Adipose tissue (tissue), 3 donors: ENCODE data around the gene GHRL. TPM values are rescaled to one million over a fixed set of nuclear protein-coding genes. Genes with fewer than 3 reads are reported as not detected.

Source experiments
- H3K27ac ChIP-seq: one replicate; pipeline ENCODE4 v1.5.1; 2013; ENCODE audit warnings: low read depth, low read length
- WGBS, 3 donors: extraction: QIAGEN DNeasy Blood & Tissue Kit; methylation state at CpG; one replicate each; pipeline ENCODE4 v1.1.7; 2013; 5-methylcytosine and 5-hydroxymethylcytosine counted together
- polyA plus RNA-seq, 3 donors: library from polyadenylated mRNA; stranded (reverse); fragments of 200-250 nt; gene quantifications; one replicate each; pipeline ENCODE4 v1.2.3, GENCODE V29; 2013
- donor health status: healthy with polysubstance abuse.
- donor health status: Bipolar disorder and iron deficiency.
- donor health status: healthy.

The GHRL gene
- polyA plus RNA-seq, 3 donors: 0.45 to 47.6 (median 6.2) TPM

DNA sequence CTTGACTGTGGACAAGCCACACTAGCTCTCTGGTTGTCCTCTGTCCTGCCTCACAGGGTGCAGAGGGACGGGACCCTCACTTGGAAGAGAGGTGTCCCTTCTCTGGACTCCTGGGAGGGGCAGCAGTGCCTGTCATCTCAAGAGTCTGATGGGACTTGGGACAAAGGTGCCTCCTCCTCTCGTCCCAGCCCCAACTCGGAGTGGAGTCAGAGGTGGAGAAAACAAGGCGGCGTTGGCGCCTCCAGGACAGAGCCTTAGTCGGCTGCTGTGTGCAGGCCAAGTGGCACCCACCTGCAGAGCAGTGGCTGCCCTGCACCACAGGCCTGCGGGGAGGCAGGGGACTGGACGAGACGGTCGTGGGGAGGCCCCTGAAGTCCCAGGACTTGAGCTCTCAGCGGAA is 37.6 kb upstream of the GHRL start:
- no peak overlapping the region for H3K27ac ChIP-seq
- 63 to 84% (median 82%) methylated on average over 12 of the region's 12 CpGs for WGBS, 3 donors

DNA sequence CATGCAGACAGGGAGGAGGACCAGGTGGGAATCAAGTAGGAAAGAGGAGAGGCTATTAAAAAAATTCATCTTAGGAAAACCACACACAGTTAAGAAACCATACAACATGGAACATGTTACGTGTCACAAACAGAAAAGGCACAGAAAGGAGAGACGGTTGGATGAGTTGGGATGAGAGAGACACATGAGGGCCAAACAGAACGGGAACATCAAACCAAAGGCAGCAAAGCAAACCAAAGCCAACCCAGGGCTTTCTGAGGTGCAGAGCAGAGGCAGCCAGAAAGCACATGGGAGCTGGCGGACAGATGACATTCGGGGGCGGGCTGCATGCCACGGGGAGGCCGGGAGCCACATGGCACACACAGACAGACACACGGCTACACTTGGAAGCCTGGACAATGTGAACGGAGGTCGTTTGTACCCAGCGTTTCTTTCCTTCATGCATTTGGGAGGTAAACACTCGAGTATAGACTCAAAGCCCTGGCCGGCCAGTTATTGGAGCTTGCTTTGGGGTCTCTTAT is 36.8 kb upstream of the GHRL start:
- H3K27ac ChIP-seq: no peak overlapping the region
- WGBS, 3 donors: 66 to 84% (median 78%) methylated on average over 14 of the region's 14 CpGs

DNA sequence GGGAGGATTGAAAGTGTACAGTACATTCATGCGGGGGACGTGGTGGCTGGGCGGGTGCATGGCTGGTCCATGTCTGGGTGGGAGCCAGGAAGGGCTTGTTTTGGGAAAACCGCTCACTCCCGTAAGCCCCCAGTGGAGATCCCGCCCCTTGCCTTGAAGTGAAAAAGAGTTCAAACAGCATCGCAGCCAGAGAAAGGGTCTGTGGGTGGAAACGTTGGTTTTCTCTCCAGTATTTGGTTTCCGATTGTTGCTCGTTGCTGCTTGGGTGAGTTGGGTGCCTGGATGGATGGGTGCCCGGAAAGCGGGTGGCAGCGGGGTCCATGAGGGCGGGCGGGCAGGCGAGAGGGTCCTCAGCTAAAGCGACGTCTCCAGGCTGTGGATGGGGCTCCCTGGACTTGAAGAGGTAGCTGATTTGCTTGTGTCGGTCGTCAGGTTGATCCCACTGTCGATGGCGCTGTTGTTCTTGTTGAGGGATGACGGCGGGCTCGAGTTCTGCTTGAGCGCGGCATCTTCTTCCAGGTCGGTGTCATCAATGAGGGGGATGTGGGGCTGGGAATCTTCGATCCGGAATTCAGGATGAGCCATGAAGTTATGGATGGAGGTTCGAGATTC is 35.8 kb upstream of the GHRL start:
- WGBS, 3 donors: 28 to 49% (median 39%) methylated on average over 31 of the region's 31 CpGs
- H3K27ac ChIP-seq: no peak overlapping the region

DNA sequence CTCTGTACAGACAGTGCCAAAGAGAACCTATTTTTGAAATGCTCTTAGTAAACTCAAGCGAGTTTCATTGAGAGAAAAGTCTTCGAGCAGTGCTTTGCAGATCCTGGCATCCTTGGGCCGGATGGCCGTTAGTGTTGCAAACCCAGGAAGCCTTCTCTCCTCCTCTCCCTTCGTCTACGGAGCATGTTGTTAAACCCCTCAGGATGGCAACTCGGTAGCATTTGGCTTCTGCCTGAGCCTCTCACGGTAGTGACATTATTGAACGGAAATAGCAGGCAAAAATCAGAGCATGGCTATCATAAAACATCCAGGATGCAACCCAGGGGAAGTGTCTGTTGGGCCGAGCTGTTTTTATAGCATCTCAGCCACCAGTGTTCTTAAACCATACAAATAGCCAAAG is 34.8 kb upstream of the GHRL start:
- no peak overlapping the region for H3K27ac ChIP-seq
- 56 to 65% (median 58%) methylated on average over 10 of the region's 10 CpGs for WGBS, 3 donors

DNA sequence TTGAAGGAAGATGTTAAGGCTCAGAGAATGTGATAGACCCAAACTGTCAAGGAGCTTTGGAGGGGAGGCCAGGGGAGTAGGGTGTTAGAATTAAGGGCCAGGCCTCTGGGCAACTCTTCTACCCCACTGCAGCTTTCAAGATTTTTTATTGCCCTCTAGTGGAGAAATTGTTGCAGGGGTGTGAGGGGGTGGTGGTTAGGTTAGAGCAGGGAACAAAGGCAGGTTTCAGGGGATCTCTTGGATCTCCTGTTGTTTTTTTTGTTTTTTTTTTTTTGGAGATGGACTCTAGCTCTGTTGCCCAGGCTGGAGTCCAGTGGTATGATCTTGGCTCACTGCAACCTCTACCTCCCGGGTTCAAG is 29.6 kb upstream of the GHRL start:
- H3K27ac ChIP-seq: no peak overlapping the region
- WGBS, 3 donors: 90 to 100% (median 91%) methylated on average over 1 of the region's 1 CpG

DNA sequence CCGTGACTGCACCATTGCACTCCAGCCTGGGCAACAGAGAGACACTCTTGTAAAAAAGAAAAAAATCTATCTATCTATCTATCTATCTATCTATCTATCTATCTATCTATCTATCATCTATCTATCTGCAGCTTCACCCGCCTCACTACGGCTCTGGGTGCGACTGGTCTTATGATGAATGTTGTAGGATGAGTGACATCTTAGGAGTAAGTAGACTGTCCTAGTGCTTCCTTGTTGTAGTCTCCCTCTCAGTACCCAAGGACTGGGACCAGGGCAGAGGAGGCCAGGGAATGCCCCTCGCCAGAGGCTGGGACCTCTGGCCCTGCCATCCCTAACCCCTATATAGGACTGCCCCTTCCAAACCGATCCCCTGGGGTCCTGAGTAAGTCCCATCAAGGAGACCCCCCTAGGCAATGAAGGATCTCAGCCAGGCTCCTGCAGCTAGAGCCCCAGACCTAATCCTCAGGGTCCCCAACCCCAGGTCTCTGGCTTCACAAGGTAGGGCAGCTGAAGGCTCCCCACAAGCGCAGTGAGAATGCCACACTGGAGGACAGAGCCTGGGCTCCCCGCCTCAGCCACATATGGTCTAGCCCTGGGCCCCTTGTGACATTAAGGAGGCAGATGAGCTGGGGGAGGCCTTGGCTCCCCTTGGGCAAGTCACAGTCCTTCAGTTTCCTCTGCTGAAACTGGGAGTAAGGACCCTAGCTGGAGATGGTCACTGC is 29.0 kb upstream of the GHRL start:
- H3K27ac ChIP-seq: no peak overlapping the region
- WGBS, 3 donors: 90 to 94% (median 91%) methylated on average over 8 of the region's 8 CpGs

DNA sequence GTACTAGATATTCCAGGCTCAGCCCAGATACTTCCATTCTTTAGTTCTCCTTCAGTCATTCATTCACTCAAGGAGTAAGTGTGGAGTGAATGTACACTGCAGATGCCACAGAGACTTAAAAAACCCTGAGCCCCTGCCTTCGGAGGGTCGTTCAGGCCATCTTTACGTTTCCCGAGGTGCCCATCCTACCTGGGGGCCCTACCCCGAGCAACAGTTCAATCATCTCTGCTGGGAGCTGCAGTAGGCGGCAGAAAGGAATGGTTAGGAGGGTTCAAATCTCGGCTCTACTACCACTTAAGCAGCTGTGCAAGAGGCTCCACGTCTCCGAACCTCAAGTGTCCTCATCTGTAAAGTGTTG is 27.6 kb upstream of the GHRL start:
- WGBS, 3 donors: 0 to 1% (median 0%) methylated on average over 9 of the region's 9 CpGs
- H3K27ac ChIP-seq: no peak overlapping the region

DNA sequence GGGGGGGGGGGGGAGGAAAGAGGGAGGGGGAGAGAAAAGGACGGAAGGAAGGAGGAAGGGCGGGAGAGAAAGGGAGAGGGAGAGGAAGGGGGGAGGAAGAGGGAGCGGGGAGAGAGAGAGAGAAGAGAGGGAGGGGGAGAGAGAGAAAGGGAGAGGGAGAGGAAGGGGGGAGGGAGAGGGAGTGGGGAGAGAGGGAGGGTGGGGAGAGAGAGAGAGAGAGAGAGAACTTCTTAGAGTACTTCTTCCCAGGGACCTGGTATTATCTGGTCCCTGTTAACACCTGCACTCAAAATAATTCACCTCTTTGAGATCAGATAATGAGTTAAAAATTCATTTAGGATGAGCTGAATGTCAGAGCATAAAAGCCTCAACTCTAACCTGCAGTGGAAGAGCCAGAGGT is 27.1 kb upstream of the GHRL start:
- 0 to 9% (median 8%) methylated on average over 1 to 3 of the region's 3 CpGs for WGBS, 3 donors
- no peak overlapping the region for H3K27ac ChIP-seq

DNA sequence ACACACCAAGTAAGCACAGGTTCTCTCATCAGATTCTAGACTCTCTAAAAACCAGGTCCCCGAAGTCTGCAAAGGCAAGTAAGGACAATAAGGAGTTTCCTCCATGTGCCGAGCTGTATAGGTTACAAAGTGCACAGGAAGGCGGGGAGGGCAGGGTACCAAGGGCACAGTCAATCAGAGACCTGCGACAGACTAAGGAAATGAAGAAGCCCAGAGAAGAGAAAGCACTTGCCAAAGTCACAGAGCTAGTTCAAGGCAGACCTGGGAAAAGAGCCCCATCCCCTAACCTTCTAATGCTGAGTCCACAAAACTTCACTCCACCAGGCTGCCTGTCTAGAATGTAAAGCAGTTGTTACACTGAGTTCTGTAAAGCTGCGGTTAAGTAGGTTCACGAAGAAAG is 26.5 kb upstream of the GHRL start:
- H3K27ac ChIP-seq: no peak overlapping the region
- WGBS, 3 donors: 40 to 75% (median 70%) methylated on average over 6 of the region's 6 CpGs

DNA sequence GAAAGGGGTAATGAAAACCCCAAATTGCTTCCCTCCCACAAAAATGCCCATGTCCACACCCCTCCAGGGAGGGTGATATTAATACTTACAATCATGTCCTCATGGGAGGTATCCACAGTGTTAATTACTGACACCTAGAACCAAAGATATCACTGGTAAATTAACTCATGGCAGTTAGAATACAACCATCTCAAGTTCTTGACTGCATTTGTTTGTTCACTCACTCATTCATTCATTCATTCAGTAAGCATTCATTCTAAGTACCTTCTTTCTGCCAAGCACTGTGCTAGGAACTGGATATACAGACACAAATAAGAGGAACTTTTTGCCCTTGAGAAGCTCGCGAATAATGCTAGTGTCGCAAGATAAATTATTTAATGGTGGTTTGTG is 25.2 kb upstream of the GHRL start:
- no peak overlapping the region for H3K27ac ChIP-seq
- 81 to 91% (median 83%) methylated on average over 3 of the region's 3 CpGs for WGBS, 3 donors

DNA sequence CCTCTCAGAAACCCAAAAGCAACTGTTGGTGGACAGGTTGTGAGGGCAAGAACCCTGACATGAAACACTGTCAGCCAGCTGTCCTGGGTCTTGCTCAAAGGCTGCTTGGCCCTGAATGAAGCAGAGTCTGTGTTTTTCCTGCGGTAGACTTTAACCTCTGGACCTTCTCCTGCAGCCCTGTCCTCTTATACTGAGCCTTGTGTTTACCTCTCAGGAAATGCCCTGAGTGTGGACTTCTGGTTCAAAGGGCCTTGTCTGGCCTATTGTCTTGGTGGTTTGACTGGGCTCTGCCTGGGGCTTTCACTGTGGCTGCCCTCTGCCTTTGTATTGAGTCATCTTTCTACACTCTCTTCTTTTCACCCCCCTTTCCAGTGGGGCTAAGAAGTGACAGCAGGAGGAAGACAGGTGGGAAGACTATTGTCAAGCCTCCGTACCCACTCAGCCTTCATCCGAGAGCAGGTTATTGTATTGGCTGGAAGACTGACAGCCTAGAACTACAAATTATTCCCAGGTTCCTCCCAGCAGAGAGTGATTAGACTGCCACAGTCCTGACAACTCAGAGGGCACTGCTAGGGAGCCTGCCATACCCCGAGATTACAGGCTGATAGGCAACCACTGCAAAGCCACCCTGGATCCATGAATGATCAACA is 24.7 kb upstream of the GHRL start:
- WGBS, 3 donors: 83 to 92% (median 91%) methylated on average over 4 of the region's 4 CpGs
- H3K27ac ChIP-seq: no peak overlapping the region

DNA sequence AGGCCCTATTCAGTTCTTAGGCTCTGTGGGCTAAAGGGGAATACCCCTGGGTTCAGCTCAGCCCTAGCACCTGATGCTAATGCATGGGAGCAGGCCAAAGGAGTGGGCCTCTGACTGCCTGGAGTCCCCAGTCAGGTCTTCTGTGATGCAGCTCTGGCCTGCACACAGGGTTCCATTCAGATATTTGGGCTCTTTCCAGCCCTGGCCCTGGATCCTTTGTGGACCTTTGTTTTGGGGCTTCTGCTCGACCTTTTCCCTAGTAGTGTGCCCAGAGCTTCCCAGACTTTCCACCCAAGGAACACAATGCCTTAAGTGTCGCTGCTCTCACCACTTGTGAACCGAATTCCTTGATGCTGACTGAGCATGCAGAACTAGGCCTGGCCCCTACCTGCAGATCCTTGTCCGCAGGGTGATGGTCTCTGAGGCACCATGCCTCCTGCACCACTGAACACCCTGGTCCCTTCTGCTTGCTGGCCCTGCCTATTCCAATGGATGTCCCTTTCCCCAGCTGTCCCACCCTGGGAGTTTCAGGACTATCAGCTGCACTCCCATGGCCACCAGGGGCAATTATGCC is 23.1 kb upstream of the GHRL start:
- 91 to 94% (median 93%) methylated on average over 4 of the region's 4 CpGs for WGBS, 3 donors
- H3K27ac ChIP-seq: no peak overlapping the region

DNA sequence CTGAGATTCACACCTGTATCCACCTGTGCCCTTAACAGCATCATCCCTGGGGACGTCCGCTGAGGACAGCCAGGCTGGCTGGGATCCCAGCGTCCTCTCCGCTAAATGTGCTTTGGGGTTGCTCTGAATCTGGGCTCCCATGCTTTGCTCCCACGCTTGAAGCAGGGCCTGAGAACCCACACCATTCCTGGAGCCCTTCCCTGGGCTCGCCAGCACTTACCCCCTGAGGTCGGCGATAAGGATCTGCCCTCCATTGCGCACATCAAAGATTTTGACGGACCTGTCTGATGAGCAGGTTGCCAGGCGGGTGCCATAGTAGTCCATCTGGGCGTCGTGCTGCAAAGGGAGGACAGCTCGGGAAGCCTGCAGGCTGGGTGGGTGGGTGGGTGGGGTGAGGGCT is 22.4 kb upstream of the GHRL start:
- 91 to 93% (median 92%) methylated on average over 14 of the region's 14 CpGs for WGBS, 3 donors
- no peak overlapping the region for H3K27ac ChIP-seq

DNA sequence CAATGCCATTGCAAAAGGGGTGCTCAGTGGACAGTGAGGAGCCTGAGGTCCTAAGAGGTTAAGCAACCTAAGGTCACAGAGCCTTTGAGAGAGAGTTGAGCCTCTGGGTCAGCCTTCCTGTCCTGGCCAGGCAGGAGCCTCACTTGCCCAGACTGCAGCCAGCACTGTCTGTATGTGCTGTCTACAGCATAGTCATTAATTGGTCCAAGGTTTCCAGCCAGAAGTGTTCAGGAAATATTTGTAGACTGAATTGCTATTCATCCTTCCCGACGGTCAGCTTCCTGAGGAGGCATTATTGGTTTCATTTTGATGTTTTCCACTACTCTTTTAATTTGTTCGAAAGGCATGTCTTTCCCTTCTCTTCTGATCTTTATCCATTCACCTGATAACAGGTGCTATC is 20.1 kb upstream of the GHRL start:
- 65 to 77% (median 71%) methylated on average over 3 of the region's 3 CpGs for WGBS, 3 donors
- H3K27ac ChIP-seq: no peak overlapping the region

DNA sequence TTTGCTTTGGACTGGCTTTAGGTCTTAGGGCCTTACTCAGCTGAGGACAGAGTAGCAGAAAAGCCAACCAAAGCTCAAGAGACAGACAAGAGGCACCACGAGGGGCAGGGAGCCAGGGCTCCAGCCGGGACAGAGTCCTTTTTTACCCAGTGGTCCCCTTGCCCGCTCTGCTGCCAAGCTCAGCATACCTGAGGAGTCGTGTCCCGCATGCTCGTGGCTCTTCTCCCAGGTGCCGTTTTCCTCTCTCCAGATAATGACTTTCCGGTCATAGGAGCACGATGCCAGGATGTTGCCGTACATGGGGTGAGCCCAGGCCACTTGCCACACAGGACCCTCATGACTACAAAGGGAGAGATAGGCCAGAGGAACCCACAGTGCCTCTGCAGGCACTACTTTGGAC is 19.6 kb upstream of the GHRL start:
- 59 to 85% (median 78%) methylated on average over 10 of the region's 10 CpGs for WGBS, 3 donors
- H3K27ac ChIP-seq: no peak overlapping the region

DNA sequence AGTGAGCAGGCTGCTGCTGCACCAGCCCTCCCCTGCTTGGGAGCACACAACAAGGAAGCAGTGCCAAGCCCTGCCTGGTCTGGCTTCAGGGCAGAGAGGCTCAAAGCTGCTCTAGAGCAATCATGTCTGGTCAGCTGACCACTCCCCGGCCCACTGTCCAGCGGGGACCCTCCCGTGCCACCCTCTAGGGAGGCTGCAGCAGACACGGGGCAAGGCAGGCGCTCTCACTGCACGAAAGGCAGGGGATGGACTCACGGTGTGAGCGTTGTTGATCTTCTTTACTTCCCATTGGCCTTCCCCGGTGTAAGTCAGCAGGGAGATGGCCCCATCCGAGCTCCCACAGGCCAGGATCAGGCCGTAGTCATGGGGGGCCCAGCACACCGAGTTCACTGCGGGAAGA is 19.0 kb upstream of the GHRL start:
- H3K27ac ChIP-seq: no peak overlapping the region
- 89 to 91% (median 90%) methylated on average over 13 of the region's 13 CpGs for WGBS, 3 donors

DNA sequence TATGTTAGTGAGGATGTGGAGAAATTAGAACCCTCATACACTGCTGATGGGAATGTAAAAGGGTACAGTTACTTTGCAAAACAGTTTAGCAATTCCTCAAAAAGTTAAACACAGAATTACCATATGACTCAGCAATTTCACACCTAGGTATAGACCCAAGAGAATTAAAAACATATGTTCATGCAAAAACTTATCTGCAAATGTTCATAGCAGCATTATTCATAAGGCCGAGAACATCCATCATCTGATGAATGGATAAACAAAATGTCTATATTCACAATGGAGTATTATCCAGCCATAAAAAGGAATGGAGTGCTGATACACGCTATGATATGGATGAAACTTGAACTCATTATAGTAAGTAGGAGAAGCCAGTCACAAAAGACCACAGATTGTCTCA is 17.8 kb upstream of the GHRL start:
- WGBS, 3 donors: 91 to 95% (median 94%) methylated on average over 2 of the region's 2 CpGs
- no peak overlapping the region for H3K27ac ChIP-seq

DNA sequence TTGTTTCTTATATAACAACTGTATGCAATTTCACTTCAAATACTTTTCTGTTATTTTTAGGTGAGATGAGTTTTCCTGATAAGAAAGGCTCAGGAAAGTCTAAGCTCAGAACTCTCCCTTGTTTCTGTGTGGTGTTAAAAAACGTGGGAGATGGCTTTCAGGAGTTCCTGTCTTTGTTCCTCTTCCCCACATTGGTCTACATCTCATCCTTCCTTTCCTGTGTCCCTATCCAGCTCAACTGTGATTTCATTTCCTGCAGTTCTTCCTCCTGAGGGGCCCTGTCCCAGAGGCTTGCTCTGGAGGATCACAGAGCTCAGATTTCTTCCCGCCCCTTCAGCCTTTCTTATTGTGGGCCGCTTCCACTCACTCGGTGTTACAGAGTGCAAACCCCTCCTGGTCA is 17.0 kb upstream of the GHRL start:
- WGBS, 3 donors: 49 to 58% (median 53%) methylated on average over 4 of the region's 4 CpGs
- H3K27ac ChIP-seq: no peak overlapping the region

DNA sequence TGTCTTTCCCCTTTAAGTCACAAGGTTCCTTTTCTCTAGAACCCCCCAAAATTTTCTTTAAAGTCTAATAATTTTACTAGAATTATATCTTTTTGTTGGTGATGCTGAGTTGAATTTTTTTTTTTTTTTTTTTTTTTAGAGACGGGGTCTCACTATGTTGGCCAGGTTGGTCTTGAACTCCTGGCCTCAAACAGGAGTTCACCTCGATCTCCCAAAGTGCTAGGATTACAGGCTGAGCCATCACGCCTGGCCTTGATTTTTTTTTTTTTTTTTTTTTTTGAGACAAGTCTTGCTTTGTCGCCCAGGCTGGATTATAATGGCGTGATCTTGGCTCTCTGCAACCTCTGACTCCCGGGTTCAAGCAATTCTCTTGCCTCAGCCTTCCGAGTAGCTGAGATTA is 15.9 kb upstream of the GHRL start:
- WGBS, 3 donors: 96 to 98% (median 96%) methylated on average over 7 of the region's 7 CpGs

More for the DNA sequence above, 15.9 kb upstream of the GHRL start:
- H3K27ac ChIP-seq: no peak overlapping the region
